Measurements from ENCODE around the gene PDK4.

- TF ChIP-seq SIN3A (IDR thresholded peaks at IDR 0.05; ENCODE audit: borderline replicate concordance, insufficient read depth, low read length): no peak
- no peak for TF ChIP-seq TAF1 (IDR thresholded peaks at IDR 0.05; ENCODE audit: borderline replicate concordance, insufficient read depth, low read length)
- TF ChIP-seq POLR2AphosphoS5 (IDR thresholded peaks at IDR 0.05; ENCODE audit: low read depth, low read length): no peak
- TF ChIP-seq FOXP2 (optimal IDR thresholded peaks at IDR 0.05; ENCODE audit: borderline replicate concordance, extremely low read depth, extremely low read length, insufficient read depth): no peak
Measured at GRCh38 chr7:95569720-95570119, 26.6 kb downstream of the PDK4 start.
